ENCODE data around the gene VAX1. TPM values are rescaled to one million over a fixed set of nuclear protein-coding genes. Genes with fewer than 3 reads are reported as not detected.

VAX1 gene
- total RNA-seq, 6 donors from 2014 or later = not detected

DNA sequence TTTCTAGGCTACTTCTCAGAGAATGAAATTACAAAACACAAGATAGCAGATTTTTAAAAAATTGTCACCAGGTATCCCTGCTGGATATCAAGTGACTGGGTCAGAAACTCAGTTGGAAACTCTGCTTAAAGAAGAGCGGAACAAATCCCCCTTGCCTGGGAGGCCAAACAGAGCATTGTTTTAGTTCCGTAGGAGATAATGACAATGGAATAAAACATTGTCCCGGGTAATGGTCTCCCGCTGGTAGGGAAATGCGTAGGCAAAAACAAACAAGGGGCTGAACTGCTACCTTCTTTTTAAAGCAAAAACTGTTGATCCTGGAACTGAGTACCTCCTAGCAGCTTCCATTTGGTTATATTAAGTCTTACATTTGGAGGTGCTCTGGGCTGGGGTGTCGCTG, 21.3 kb upstream of the VAX1 start:
- Histone ChIP-seq H3K36me3 (no peaks in the 10 kb centered on the region), H3K4me1 (peaks cover 13 to 18% (median 18%) of the 10 kb centered on the region in 4 donors), H3K27ac (no peak overlapping the region), H3K9me3 (no peaks in the 10 kb centered on the region), H3K4me3 (no peak overlapping the region), H3K27me3 (peaks cover 0 to 42% (median 29%) of the 10 kb centered on the region in 4 donors)
- TF ChIP-seq CTCF (IDR thresholded peaks at IDR 0.05) (no peak), POLR2AphosphoS5 (IDR thresholded peaks at IDR 0.05) (no peak), POLR2A (IDR thresholded peaks at IDR 0.05) (no peak), EP300 (IDR thresholded peaks at IDR 0.05) (no peak)
- ATAC-seq (ENCODE audit: low FRiP score in 2 of 2) = no peak
- no peak for DNase-seq
- WGBS, 2 donors = 8 to 11% methylated on average over 6 of the region's 6 CpGs

DNA sequence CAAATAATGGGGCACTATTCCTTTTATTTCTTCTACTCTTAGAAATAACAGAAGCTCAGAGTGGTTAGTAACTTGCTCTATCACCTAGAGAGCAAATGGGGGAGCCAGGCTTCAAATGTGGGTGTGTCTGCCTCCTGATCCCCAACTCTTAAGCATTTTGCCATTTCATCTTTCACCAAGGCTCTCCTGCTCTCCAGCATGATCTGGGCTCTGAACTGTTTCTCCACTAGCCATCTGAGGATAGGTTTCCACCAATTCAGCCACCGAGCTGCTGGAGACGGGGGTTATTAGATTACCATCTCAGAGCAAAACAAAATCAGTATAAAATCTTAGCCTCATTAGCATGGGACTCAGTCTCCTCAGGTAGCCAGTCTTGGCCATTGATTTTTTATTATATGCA, 20.2 kb upstream of the VAX1 start:
- H3K36me3 ChIP-seq = no peaks in the 10 kb centered on the region
- no peak overlapping the region for H3K27ac ChIP-seq
- no peaks in the 10 kb centered on the region for H3K9me3 ChIP-seq
- TF ChIP-seq POLR2A (IDR thresholded peaks at IDR 0.05) (no peak), CTCF (IDR thresholded peaks at IDR 0.05) (no peak), POLR2AphosphoS5 (IDR thresholded peaks at IDR 0.05) (no peak), EP300 (IDR thresholded peaks at IDR 0.05) (no peak)
- DNase-seq (no peak), ATAC-seq (ENCODE audit: low FRiP score in 2 of 2) (no peak)
- peaks cover 0 to 32% (median 22%) of the 10 kb centered on the region in 4 donors for H3K27me3 ChIP-seq
- 17 to 19% methylated on average over 2 of the region's 2 CpGs for WGBS, 2 donors
- H3K4me1 ChIP-seq = peaks cover 9 to 13% (median 12%) of the 10 kb centered on the region in 4 donors
- H3K4me3 ChIP-seq = no peak overlapping the region

GRCh38 chr10:117152668-117153067, 14.6 kb upstream of the VAX1 start:
- Histone ChIP-seq H3K27me3 (peaks cover 0 to under 1% (median 0%) of the 10 kb centered on the region in 4 donors), H3K4me1 (no peaks in the 10 kb centered on the region), H3K9me3 (no peaks in the 10 kb centered on the region), H3K4me3 (no peak overlapping the region), H3K27ac (no peak overlapping the region), H3K36me3 (no peaks in the 10 kb centered on the region)
- DNase-seq (no peak), ATAC-seq (ENCODE audit: low FRiP score in 2 of 2) (no peak)
- TF ChIP-seq CTCF (IDR thresholded peaks at IDR 0.05) = no peak
- TF ChIP-seq EP300 (IDR thresholded peaks at IDR 0.05) = no peak
- TF ChIP-seq POLR2AphosphoS5 (IDR thresholded peaks at IDR 0.05) = no peak
- TF ChIP-seq POLR2A (IDR thresholded peaks at IDR 0.05) = no peak
- WGBS, 2 donors = 37 to 44% methylated on average over 3 of the region's 3 CpGs

DNA sequence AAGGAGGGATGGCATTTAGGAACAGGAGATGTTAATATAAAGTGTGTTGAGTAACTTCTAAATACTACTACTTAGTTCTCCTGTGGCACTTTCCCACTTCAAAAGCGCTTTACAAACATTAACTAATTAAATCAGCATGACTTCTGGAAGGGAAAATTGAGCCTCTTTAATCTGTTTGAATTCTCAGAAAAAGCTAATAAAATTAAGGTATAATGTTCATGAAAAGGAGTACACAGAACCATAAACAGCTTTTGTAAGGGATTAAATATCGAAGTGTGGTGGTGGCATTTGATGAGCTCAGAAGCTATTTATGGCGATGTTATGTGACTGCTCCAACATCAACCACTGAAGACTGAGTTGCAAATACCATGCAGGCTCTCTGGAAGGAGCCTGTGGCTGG, 10.2 kb upstream of the VAX1 start:
- Histone ChIP-seq H3K36me3 (no peaks in the 10 kb centered on the region), H3K27ac (no peak overlapping the region), H3K4me3 (no peak overlapping the region), H3K4me1 (no peaks in the 10 kb centered on the region), H3K27me3 (no peaks in the 10 kb centered on the region), H3K9me3 (peaks cover 6 to 14% (median 11%) of the 10 kb centered on the region in 4 donors)
- ATAC-seq (ENCODE audit: low FRiP score in 2 of 2) (no peak), DNase-seq (no peak)
- 82 to 86% methylated on average over 3 of the region's 3 CpGs for WGBS, 2 donors
- TF ChIP-seq POLR2AphosphoS5 (IDR thresholded peaks at IDR 0.05) (no peak), POLR2A (IDR thresholded peaks at IDR 0.05) (no peak), EP300 (IDR thresholded peaks at IDR 0.05) (no peak), CTCF (IDR thresholded peaks at IDR 0.05) (no peak)

DNA sequence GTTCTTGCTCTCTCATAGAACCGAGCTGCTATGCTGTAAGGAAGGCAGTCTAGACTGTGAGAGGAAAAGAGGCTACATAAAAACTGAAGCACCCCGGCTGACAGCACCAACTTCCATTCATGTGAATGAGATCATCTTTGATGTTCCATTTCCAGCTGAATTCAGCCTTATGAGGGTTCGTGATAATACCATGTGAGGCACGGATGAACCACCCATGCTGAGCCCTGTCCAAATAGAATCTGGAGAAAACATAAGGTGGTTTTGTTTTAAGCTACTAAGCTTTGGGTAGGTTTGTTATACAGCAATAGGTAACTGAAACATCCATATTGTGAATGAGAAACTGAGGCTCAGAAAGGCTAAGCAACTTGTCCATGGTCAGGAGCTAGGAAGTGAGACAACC, 6.9 kb upstream of the VAX1 start:
- peaks cover 6 to 14% (median 11%) of the 10 kb centered on the region in 4 donors for H3K9me3 ChIP-seq
- TF ChIP-seq EP300 (IDR thresholded peaks at IDR 0.05) = no peak
- no peak for TF ChIP-seq POLR2AphosphoS5 (IDR thresholded peaks at IDR 0.05)
- TF ChIP-seq POLR2A (IDR thresholded peaks at IDR 0.05) = no peak
- TF ChIP-seq CTCF (IDR thresholded peaks at IDR 0.05) = no peak
- no peak overlapping the region for H3K27ac ChIP-seq
- no peak for ATAC-seq (ENCODE audit: low FRiP score in 2 of 2)
- peaks cover 0 to 7% (median 0%) of the 10 kb centered on the region in 4 donors for H3K4me1 ChIP-seq
- peaks cover 0 to 14% (median 9%) of the 10 kb centered on the region in 4 donors for H3K27me3 ChIP-seq
- WGBS, 2 donors = 59 to 67% methylated on average over 4 of the region's 4 CpGs
- DNase-seq = no peak
- no peaks in the 10 kb centered on the region for H3K36me3 ChIP-seq
- H3K4me3 ChIP-seq = no peak overlapping the region

Data from upper lobe of left lung (tissue), 6 donors.